ENCODE results near the gene AKAP6.

GRCh38 chr14:32427726-32428528, 98.8 kb downstream of the AKAP6 start:
- TF ChIP-seq CTCF (IDR thresholded peaks at IDR 0.05) (no peak), POLR2A (IDR thresholded peaks at IDR 0.05) (no peak)
